ENCODE results near the gene FARP1. TPM values are rescaled to one million over a fixed set of nuclear protein-coding genes. Genes with fewer than 3 reads are reported as not detected.

The FARP1 gene
- polyA plus RNA-seq, 1 of the 3 experiments (the other 2 are of a cell fraction): 12.0 TPM

GRCh38 chr13:98504029-98504351 lies 361.1 kb downstream of the FARP1 start:
- H2AFZ ChIP-seq (ENCODE audit: low read depth): no peak overlapping the region
- WGBS (ENCODE audit: low lambda C conversion rate): 79% methylated on average over 1 of the region's 1 CpG
- peaks cover 75% of the 10 kb centered on the region for H3K79me2 ChIP-seq (ENCODE audit: insufficient read depth)
- H3K9me3 ChIP-seq: no peaks in the 10 kb centered on the region
- no peaks in the 10 kb centered on the region for H3F3A ChIP-seq (replicated peaks; ENCODE audit: insufficient read depth)
- H3K4me2 ChIP-seq: no peak overlapping the region; the same call in 1 of the 2 replicates
- H3K9ac ChIP-seq: no peak overlapping the region
- H3K36me3 ChIP-seq (replicated peaks in 1 of 2; ENCODE audit: control insufficient read depth in 1 of 2, insufficient read depth in 2 of 2, low read length in 1 of 2): peaks cover 0 to 2% of the 10 kb centered on the region in 2 experiments
- H4K20me1 ChIP-seq (ENCODE audit: insufficient read depth): peaks cover 22% of the 10 kb centered on the region
- H3K9me2 ChIP-seq: no peaks in the 10 kb centered on the region
- H3K4me1 ChIP-seq (ENCODE audit: control insufficient read depth in 1 of 2, insufficient read depth in 2 of 2, low read depth in 1 of 2, low read length in 1 of 2): peaks cover 20 to 40% of the 10 kb centered on the region in 2 experiments; a peak in 3 of 4 replicates
- no peak for DNase-seq
- CTCF ChIA-PET: interaction anchor here (0.9 to 1.3 kb wide), 2 partner anchors 56 to 336 kb away, joined by 3 to 6 read pairs; no protein-coding TSS in a partner anchor
- POLR2A ChIA-PET: no interaction called here
- H3K27me3 ChIP-seq (ENCODE audit: insufficient read depth): no peaks in the 10 kb centered on the region
- H3K4me3 ChIP-seq (ENCODE audit: low read depth in 2 of 2, low read length in 1 of 2): no peak overlapping the region
- no peak overlapping the region for H3K27ac ChIP-seq (ENCODE audit: low read depth in 2 of 2, low read length in 1 of 2)
- TF ChIP-seq CHD2 (IDR thresholded peaks at IDR 0.05; ENCODE audit: low read length, partially characterized antibody) (no peak), USF2 (IDR thresholded peaks at IDR 0.05; ENCODE audit: borderline replicate concordance, low read depth, low read length) (no peak), JUND (IDR thresholded peaks at IDR 0.05) (no peak), NRF1 (IDR thresholded peaks at IDR 0.05; ENCODE audit: low read depth, low read length) (no peak), POLR2AphosphoS5 (IDR thresholded peaks at IDR 0.05; ENCODE audit: low read depth, low read length) (no peak), FOXJ3 (CRISPR knock-in tag; IDR thresholded peaks at IDR 0.05) (no peak), RAD21 (IDR thresholded peaks at IDR 0.05; ENCODE audit: low read length) (no peak), NFIC (IDR thresholded peaks at IDR 0.05; ENCODE audit: borderline replicate concordance) (no peak), GATA2 (CRISPR knock-in tag; IDR thresholded peaks at IDR 0.05) (no peak), MXI1 (IDR thresholded peaks at IDR 0.05; ENCODE audit: low read depth, low read length) (no peak), RCOR1 (IDR thresholded peaks at IDR 0.05; ENCODE audit: low read length) (no peak), MEF2A (IDR thresholded peaks at IDR 0.05; ENCODE audit: borderline replicate concordance, low read depth) (no peak), ZBTB33 (IDR thresholded peaks at IDR 0.05; ENCODE audit: borderline replicate concordance, low read depth) (no peak), PBX3 (IDR thresholded peaks at IDR 0.05) (no peak), RFX5 (IDR thresholded peaks at IDR 0.05; ENCODE audit: low read length) (no peak), CTCF (IDR thresholded peaks at IDR 0.05) (no peak), FOSL2 (IDR thresholded peaks at IDR 0.05; ENCODE audit: borderline replicate concordance, low read depth) (no peak)
